D721Med (cell line): ENCODE data around the gene RNU5B-1.

Experiments used
- DNase-seq: peaks from one replicate; pipeline ENCODE4 v3.0.0; 2011; ENCODE audit warnings: low spot score; ENCODE audit not compliant: insufficient read length
- FAIRE-seq: peaks from 2 replicates; lab custom pipeline; 2011; peaks lifted over from hg19 to GRCh38; lab: Jason Lieb, UNC
- TF ChIP-seq, protein P1 (sequence below): IDR thresholded peaks from 2 replicates; pipeline ENCODE4 v1.5.1; 2012; ENCODE audit warnings: mild to moderate bottlenecking, control low read depth; ENCODE audit not compliant: insufficient read depth; ENCODE audit errors: missing control alignments

The RNU5B-1 gene

DNA sequence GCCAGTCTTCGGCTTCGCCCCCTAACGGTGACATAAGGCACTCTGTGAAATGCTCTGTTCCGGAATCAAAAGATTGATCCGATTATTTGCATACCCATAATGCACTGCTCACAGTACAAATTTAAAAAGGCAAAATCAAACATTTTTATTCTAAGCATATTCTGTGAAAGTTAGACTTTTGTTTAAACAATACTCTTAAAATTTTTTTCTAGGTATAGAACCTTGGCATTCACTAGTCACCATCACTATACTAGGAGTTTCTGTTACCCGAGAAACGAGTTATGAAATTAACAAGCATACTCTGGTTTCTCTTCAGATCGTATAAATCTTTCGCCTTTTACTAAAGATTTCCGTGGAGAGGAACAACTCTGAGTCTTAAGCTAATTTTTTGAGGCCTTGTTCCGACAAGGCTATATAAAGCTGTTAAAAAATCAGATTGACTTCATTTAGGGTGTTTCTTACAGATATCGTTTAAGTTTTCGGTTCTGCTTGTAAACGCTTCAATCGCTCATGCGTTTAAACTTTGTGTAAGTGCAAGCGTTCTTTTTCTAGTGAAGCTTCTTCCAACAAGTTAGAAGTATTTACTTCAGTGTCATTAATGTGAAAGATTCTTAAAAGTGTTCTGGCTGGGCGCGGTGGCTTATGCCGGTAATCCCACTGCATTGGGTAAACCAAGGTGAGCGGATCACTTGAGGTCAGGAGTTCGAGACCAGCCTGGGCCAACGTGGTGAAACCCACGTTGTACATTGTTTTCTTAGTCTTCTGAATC lies at the start of gene RNU5B-1:
Gene RNU5B-1 (plus strand): TSS at position 297 of the 769 bp plus-strand sequence.
- TF ChIP-seq, protein P1, sequence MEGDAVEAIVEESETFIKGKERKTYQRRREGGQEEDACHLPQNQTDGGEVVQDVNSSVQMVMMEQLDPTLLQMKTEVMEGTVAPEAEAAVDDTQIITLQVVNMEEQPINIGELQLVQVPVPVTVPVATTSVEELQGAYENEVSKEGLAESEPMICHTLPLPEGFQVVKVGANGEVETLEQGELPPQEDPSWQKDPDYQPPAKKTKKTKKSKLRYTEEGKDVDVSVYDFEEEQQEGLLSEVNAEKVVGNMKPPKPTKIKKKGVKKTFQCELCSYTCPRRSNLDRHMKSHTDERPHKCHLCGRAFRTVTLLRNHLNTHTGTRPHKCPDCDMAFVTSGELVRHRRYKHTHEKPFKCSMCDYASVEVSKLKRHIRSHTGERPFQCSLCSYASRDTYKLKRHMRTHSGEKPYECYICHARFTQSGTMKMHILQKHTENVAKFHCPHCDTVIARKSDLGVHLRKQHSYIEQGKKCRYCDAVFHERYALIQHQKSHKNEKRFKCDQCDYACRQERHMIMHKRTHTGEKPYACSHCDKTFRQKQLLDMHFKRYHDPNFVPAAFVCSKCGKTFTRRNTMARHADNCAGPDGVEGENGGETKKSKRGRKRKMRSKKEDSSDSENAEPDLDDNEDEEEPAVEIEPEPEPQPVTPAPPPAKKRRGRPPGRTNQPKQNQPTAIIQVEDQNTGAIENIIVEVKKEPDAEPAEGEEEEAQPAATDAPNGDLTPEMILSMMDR, result peak; percentile 86
- no peak for FAIRE-seq
- no peak for DNase-seq

DNA sequence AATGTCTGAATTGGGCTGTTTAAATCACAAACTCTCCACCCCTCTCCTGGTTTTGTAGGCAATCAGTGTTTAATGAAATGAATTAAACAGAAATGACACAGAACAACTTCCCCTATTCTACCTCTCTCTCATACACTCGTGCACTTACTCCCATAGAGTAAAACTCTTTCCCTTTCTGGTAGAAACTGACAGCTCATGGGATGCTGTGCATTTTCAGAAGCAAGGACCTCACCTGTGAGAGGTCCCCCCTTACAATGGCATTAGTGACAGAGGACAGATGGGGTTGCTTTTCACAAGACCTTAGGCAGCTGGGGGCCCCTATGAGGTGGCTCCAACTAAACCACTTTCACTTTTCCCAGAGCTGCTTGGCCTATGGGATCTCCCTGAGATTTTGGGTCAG lies 49.7 kb upstream of the RNU5B-1 start:
- FAIRE-seq (no peak), DNase-seq (no peak)
- TF ChIP-seq, protein P1, result no peak

DNA sequence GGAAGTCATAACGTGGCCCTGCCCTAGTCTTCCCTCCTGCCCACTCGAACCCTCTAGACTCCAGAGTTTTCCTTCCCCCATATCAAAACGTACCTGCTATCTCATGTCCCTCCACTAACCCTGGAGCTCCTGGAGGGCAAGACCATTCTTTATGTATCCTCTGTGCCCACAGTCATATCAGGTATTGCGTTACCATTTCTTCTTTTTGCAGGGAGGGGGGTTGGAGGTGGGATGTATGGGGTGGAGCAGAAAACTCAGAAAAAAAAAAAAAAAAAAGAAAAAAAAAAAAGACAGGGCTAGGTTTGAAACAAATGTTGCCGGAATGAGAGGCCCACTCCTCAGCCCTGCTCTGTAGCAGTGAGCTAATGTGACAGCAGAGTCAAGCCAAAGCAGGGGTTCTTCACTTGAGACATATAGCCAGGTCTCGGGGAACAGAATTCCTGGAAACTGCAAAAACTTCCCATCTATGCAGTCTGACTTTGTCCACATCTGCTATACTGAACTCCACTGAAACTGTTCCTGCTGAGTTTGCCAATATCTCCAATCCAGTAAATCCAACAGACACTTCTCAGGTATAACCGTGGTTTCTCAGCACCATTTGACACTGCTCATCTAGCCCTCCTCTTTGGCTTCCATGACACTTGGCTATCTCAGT lies 48.9 kb upstream of the RNU5B-1 start:
- FAIRE-seq (no peak), DNase-seq (no peak)
- TF ChIP-seq, protein P1, result no peak

DNA sequence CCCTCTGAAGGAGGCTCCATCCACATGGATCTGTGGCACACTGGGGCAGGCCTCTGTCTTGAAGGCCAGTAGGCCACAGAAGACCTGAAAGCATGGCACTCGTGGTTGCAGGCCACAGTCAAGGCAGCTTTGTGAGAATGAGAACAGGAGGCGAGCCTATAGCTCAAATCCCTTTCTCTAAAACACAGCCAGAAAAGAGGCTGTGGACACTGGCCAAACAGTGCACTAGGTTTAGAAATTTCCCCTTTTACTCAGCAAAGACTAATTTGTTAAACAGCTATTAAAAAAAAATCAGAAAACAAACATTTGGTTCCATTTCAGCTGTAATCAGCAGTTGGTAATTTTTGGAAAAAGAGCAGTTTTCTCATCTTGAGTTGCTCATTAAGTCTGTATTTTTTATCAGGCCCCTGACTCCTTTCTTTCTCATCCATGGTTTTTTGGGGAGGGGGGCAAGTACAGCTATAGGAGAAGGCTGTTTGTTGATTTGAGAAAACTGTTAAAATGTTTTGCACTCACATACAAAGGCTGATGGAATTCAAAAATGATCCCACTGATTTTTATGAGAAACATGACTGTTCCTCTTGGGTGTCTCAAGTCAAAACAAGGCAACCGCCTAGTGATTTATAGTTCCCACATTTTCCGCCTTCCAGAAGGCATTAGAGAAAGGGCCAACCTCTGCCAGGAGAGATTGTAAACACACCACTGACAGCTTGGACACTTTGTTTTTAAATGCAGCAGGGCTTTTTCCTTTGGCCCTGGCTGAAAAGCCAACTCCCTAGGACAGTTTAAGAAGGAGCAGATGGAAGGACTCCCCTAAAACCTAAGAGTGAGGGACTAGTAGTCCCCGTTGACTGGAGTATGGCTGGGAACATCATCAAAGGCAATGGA lies 45.9 kb upstream of the RNU5B-1 start:
- no peak for DNase-seq
- FAIRE-seq, result no peak
- TF ChIP-seq, protein P1, result no peak

DNA sequence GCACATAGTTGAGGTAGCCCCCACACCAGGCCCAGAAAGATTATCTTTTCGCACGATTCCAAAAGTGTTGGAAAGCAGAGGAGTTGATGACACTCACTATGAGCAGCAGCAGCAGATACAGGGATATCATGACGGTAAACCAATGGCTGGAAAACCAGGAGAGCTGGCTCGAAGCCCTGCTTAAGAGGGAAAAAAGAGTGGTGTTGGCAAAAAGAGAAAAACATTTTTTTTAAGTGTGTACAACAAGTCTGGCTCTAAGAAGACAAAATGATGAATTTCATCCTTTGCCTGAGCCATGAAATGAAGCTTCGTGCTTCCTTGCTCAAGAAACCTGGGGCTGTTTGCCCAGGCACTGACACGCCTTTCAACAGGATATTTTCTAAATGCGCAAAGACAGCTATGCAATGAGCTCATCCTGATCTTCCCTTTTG lies 45.1 kb upstream of the RNU5B-1 start:
- no peak for DNase-seq
- no peak for FAIRE-seq
- TF ChIP-seq, protein P1, result no peak

DNA sequence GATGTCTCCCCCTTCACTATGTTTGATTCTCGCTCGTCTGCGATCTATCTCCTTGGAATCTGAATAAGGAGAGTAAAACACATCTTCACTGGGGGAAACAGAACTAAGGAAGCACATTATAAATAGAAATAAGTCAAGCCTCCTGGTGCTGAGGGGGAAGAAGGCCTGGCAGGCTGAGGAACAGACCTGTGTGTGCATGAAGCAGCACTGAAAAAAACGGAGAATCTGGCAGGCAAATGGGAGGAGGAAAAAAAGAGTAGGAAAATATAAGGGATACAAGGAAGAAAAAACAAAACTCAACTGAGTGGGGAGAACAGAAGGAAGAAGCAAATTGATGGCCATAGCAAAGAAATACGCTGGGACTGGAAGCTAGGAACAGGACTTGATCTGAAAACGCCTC lies 43.5 kb upstream of the RNU5B-1 start:
- DNase-seq, result no peak
- FAIRE-seq, result no peak
- TF ChIP-seq, protein P1, result no peak
